Vagina (tissue), 2 donors: Measurements from ENCODE around the gene GPR15.

Experiments
- POLR2AphosphoS5 ChIP-seq, 2 donors: sonication (generic); formaldehyde crosslinking; IDR thresholded peaks; one replicate each; pipeline ENCODE4 v1.9.0; 2017; ENCODE audit warnings: antibody characterized with exemption in 2 of 2, mild to moderate bottlenecking in 2 of 2, low read depth in 1 of 2; ENCODE audit not compliant: insufficient read depth in 1 of 2
- TF ChIP-seq, protein P1 (sequence below), 3 experiments: fragments of 450-650 bp in 2 of 3; fragments of 200-600 bp in 1 of 3; sonication (generic) in 1 of 3; IDR thresholded peaks; one replicate each; pipeline ENCODE4 v1.5.1; 2017 to 2019; ENCODE audit warnings: antibody characterized with exemption in 3 of 3, mild to moderate bottlenecking in 2 of 3, moderate library complexity in 2 of 3

GRCh38 chr3:98501863-98502576 lies 29.8 kb upstream of the GPR15 start:
- TF ChIP-seq, protein P1, sequence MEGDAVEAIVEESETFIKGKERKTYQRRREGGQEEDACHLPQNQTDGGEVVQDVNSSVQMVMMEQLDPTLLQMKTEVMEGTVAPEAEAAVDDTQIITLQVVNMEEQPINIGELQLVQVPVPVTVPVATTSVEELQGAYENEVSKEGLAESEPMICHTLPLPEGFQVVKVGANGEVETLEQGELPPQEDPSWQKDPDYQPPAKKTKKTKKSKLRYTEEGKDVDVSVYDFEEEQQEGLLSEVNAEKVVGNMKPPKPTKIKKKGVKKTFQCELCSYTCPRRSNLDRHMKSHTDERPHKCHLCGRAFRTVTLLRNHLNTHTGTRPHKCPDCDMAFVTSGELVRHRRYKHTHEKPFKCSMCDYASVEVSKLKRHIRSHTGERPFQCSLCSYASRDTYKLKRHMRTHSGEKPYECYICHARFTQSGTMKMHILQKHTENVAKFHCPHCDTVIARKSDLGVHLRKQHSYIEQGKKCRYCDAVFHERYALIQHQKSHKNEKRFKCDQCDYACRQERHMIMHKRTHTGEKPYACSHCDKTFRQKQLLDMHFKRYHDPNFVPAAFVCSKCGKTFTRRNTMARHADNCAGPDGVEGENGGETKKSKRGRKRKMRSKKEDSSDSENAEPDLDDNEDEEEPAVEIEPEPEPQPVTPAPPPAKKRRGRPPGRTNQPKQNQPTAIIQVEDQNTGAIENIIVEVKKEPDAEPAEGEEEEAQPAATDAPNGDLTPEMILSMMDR (IDR thresholded peaks at IDR 0.05), result no peak
- TF ChIP-seq POLR2AphosphoS5 (IDR thresholded peaks at IDR 0.05; ENCODE audit: insufficient read depth in 1 of 2, low read depth in 1 of 2), result peak in 1 of 2 donors; percentile 47
